Nephron progenitor cell (in vitro differentiated cells): Measurements from ENCODE around the gene SYNJ1.

Experiments
- DNase-seq: peaks from one replicate; pipeline ENCODE4 v3.0.0; 2021
- H3K27ac Mint-ChIP-seq: 2 replicates; pipeline ENCODE4 v1.8.0; 2021; ENCODE audit warnings: mild to moderate bottlenecking, moderate library complexity, mixed read lengths
- H3K27me3 Mint-ChIP-seq: 2 replicates; pipeline ENCODE4 v1.8.0; 2021; ENCODE audit warnings: mild to moderate bottlenecking, low read depth, mixed read lengths; ENCODE audit not compliant: poor library complexity
- H3K36me3 Mint-ChIP-seq: 2 replicates; pipeline ENCODE4 v1.8.0; 2021; ENCODE audit warnings: low read depth, mixed read lengths
- H3K4me1 Mint-ChIP-seq: 2 replicates; pipeline ENCODE4 v1.8.0; 2021; ENCODE audit warnings: mixed read lengths
- H3K4me3 Mint-ChIP-seq: 2 replicates; pipeline ENCODE4 v1.8.0; 2021; ENCODE audit warnings: mild to moderate bottlenecking, moderate library complexity, mixed read lengths
- H3K9me3 Mint-ChIP-seq: 2 replicates; pipeline ENCODE4 v1.8.0; 2021; ENCODE audit warnings: mild to moderate bottlenecking, moderate library complexity, mixed read lengths
- CTCF ChIP-seq: fragments of 200-600 bp; sonication (generic); IDR thresholded peaks from 2 replicates; pipeline ENCODE4 v1.5.0; 2021; ENCODE audit warnings: antibody characterized with exemption

Gene SYNJ1

GRCh38 chr21:32608851-32609250 lies 119.0 kb downstream of the SYNJ1 start:
- no peak for TF ChIP-seq CTCF
- Mint-ChIP-seq H3K27me3 (no peaks in the 10 kb centered on the region), H3K4me3 (no peak overlapping the region), H3K9me3 (no peaks in the 10 kb centered on the region), H3K27ac (no peak overlapping the region), H3K36me3 (peaks cover 41% of the 10 kb centered on the region), H3K4me1 (peaks cover 6% of the 10 kb centered on the region)
- DNase-seq: no peak

- no peak for TF ChIP-seq CTCF
- Mint-ChIP-seq H3K9me3 (no peaks in the 10 kb centered on the region), H3K36me3 (peaks cover 58% of the 10 kb centered on the region), H3K27me3 (no peaks in the 10 kb centered on the region), H3K27ac (peak overlapping the region; percentile 38), H3K4me1 (no peaks in the 10 kb centered on the region), H3K4me3 (no peak overlapping the region)
- no peak for DNase-seq
Measured at GRCh38 chr21:32605469-32605868, 122.3 kb downstream of the SYNJ1 start.

- peaks cover 4% of the 10 kb centered on the region for H3K4me1 Mint-ChIP-seq
- no peaks in the 10 kb centered on the region for H3K9me3 Mint-ChIP-seq
- H3K4me3 Mint-ChIP-seq: no peak overlapping the region
- no peak for TF ChIP-seq CTCF
- no peak overlapping the region for H3K27ac Mint-ChIP-seq
- H3K27me3 Mint-ChIP-seq: no peaks in the 10 kb centered on the region
- DNase-seq: no peak
- H3K36me3 Mint-ChIP-seq: peaks cover 57% of the 10 kb centered on the region
Measured at GRCh38 chr21:32604464-32604863, 123.3 kb downstream of the SYNJ1 start.

GRCh38 chr21:32603131-32603530 lies 124.7 kb downstream of the SYNJ1 start:
- Mint-ChIP-seq H3K4me3 (no peak overlapping the region), H3K9me3 (no peaks in the 10 kb centered on the region), H3K27me3 (no peaks in the 10 kb centered on the region), H3K27ac (no peak overlapping the region), H3K36me3 (peaks cover 58% of the 10 kb centered on the region), H3K4me1 (peaks cover 12% of the 10 kb centered on the region)
- DNase-seq: no peak
- TF ChIP-seq CTCF: no peak

GRCh38 chr21:32602099-32602498 lies 125.7 kb downstream of the SYNJ1 start:
- Mint-ChIP-seq H3K9me3 (no peaks in the 10 kb centered on the region), H3K4me3 (no peak overlapping the region), H3K36me3 (peaks cover 52% of the 10 kb centered on the region), H3K27ac (no peak overlapping the region), H3K4me1 (peaks cover 12% of the 10 kb centered on the region), H3K27me3 (no peaks in the 10 kb centered on the region)
- no peak for TF ChIP-seq CTCF
- DNase-seq: no peak

- DNase-seq: no peak
- H3K27me3 Mint-ChIP-seq: peaks cover 4% of the 10 kb centered on the region
- no peak overlapping the region for H3K27ac Mint-ChIP-seq
- no peak overlapping the region for H3K4me3 Mint-ChIP-seq
- peaks cover 12% of the 10 kb centered on the region for H3K4me1 Mint-ChIP-seq
- peaks cover 34% of the 10 kb centered on the region for H3K36me3 Mint-ChIP-seq
- no peaks in the 10 kb centered on the region for H3K9me3 Mint-ChIP-seq
- no peak for TF ChIP-seq CTCF
Measured at GRCh38 chr21:32599526-32599925, 128.3 kb downstream of the SYNJ1 start.
